Measurements from ENCODE around the gene AUNIP.

Gene AUNIP

GRCh38 chr1:25807480-25808390 is 51.5 kb downstream of the AUNIP start:
- no peak for DNase-seq

GRCh38 chr1:25806418-25806817 is 52.8 kb downstream of the AUNIP start:
- DNase-seq = no peak

DNA sequence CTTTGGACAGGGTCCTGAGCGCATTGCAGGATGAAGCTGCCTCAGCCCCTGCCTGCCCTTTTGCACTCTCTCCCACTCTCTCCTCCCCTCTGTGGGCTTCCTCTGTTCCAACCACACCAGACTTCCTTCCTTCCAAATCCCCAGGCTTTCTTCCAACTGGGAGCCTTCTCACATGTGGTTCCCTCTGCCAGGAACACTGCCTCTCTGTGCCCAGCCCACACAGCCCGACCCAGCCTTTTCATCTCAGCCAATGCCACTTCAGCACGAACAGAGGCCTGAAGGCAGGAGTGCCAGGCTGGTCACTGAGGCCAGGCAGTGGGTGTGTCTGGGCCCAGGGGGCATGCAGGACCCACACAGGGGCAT is 53.4 kb downstream of the AUNIP start:
- no peak for DNase-seq

GRCh38 chr1:25804964-25805862 is 54.0 kb downstream of the AUNIP start:
- DNase-seq = no peak

DNA sequence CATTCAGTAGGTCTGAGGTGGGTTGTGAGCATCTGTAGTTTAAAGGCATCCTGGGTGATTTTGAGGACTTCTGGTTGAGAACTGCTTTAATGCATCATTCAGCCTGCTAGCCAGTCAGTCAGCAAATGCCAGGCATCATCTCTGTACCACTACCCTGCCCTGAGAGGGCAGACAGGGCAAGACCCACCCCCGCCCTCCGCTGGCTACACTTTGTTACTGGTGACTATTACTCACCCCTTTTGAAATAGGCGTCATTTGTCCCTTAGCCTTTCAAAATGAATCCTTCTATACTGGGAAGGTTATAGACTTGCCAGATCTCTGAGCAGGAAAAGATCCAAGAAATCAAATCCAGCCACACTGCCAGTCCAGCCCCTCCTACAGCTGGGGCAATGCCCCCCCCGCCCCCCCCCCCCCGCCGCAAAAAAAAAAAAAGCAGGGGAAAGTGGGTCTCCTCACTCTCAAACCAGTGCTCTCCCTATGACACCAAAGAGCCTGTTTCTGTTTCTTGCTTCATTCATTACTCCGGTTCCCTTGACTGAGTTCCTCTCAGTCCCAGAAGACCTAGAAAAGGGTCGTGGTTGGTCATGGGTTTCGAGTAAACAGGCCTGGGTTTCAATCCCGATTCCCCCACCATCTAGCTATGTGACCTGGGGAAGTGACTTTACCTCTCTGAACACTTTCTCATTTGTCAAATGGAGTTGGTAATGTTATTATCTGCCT is 54.9 kb downstream of the AUNIP start:
- DNase-seq = no peak

DNA sequence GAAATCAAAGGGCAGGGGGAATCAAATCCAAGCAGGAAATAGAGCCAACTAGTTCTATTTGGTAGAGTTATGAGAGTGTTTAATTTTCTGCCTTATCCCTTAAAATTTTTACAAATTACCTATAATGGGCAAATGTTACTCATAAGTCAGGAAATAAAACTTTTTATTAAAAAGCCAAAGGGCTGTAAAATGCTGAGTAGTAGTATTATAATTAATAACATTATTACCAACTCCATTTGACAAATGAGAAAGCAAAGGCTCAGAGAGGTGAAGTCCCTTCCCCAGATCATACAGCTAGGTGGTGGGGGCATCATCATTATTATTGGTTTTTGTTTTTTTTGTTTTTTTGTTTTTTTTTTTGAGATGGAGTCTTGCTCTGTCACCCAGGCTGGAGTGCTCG is 55.9 kb downstream of the AUNIP start:
- DNase-seq = no peak

DNA sequence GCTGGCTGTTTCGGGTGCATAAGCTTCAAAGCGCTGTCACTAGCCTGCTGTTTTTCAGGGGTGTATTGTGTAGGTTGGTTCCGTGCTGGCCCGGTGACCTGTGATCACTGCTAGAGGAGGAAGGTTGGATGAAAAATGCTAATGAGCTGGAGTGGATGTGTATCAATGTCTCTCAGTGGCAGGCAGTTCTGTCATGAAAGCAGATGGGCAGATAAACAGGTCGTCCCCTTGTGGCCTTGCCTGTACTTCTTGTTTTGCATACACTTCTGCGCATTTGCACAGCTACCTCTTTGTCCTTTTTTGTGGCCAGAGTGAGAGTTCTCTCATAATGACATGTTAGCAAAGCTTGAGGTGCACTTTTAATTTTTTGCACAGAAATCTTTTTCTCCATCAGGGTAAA is 56.3 kb downstream of the AUNIP start:
- no peak for DNase-seq

GRCh38 chr1:25800703-25801377 is 58.4 kb downstream of the AUNIP start:
- DNase-seq = no peak

- peak in 1 of 2 donors; percentile 34 for DNase-seq
These were observed 59.1 kb downstream of the AUNIP start, which contains the start of gene SELENON for GRCh38 chr1:25799935-25800702. Gene SELENON, plus strand, starts transcription at chr1:25800193. Its CDS starts 38 bp downstream, at chr1:25800231.

GRCh38 chr1:25799352-25799934 is 59.8 kb downstream of the AUNIP start:
- no peak for DNase-seq

DNA sequence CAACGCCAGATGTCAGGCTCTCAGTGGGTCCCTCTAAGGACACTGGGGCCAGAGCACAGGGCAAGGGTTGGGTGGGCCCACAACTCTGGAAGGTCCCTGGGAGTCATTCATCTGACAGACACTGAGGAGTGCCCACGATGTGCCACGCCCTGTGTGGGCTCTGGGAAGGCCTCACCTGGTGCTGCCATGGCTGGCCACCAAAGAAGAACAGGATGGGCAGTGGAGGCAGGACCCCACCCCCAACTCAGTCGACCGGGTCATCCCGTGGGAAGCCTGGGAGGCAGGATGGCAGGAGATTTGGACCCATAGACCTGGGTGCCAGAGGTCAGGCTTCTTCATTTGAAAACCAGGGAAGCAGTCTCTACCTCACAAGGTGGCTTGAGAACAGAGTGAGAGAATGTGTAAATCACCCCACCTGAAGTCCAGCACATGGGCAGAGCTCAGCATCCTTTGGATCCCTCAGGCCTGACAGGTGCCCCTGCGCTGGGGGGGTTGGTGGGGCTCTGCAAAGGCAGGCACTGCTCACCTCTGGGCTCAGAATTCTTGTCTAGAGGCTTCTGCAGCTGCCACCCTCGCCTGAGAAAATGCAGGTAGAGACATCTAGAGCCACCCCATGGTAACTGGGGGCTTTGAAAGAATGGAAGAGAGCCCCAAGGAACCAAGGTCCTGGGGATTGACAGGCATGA is 60.4 kb downstream of the AUNIP start:
- DNase-seq = no peak

DNA sequence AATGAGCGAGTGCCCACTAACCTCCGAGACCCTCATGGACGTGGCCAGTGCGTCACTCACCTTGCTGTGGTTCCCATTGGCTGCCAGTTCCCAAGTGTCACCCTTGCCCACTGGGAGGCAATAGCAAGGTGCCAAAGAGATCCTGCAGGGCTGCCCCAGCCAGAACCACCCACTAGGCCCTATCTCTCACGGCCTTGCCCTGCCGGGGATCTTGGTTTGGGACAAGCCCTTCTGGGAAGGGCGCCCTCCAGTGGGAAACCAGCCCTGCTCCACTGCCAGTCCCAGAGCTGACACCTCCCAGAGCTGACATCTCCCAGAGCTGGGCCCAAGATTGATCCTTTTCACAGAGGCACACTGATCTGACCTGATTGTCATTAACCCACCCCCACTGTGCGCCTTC is 61.3 kb downstream of the AUNIP start:
- DNase-seq = no peak

- DNase-seq = peak; percentile 25 to 83
These were observed 62.3 kb downstream of the AUNIP start for GRCh38 chr1:25796811-25797458.

DNA sequence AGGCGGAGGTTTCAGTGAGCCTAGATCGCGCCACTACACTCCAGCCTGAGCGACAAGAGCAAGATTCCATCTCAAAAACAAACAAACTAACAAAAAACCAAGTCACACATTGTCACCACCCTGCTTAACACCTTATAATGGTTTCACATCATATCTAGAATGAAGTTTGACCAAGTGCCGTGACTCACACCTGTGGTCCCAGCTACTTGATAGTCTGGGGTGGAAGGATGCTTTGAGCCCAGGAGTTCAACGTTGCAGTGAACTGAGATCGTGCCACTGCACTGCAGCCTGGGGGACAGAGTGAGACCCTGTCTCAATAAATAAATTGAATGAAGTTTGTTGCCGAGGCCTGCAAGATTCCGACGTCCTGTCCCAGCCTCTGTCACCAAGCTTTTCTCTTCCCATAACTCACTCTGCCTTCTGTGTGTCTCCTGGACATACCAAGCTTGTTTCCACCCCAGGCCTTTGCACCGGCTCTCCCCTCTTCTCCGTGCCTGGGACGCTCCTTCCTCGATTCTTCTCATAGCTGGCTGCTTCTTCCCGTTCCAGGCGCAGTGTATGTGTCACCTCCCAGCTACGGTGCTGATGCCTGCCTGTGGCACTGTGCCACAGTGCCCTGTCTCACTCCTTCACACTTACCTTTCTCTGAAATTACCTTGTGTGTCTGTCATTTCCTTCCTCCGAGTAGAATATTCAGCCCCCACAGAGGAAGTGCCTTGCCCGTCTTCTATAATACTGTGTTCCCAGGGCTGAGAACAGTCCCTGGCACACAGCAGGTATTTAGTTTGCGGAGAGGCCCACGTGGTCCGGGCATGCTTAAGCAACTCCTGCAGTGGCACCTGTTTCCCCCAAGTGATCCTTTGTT is 63.1 kb downstream of the AUNIP start:
- DNase-seq = no peak

GRCh38 chr1:25795211-25795610 is 64.0 kb downstream of the AUNIP start:
- DNase-seq = no peak

DNA sequence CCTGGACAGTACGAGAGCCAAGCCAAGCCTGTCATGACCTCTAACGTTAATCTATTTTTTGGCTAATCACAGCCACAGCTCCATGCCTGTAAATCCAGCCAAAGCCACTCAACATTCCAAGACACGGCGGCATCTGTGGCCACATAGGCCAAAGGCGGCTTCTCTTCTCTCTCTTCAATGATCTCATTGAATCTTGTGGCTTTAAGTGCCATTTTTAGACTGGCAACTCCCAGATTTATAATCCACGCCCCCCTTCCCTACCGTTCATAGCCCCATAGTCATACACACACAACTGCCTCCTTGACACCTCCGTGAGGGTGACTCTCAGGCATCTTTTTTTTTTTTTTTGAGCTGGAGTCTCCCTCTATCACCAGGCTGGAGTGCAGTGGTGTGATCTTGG is 64.9 kb downstream of the AUNIP start:
- DNase-seq = no peak

DNA sequence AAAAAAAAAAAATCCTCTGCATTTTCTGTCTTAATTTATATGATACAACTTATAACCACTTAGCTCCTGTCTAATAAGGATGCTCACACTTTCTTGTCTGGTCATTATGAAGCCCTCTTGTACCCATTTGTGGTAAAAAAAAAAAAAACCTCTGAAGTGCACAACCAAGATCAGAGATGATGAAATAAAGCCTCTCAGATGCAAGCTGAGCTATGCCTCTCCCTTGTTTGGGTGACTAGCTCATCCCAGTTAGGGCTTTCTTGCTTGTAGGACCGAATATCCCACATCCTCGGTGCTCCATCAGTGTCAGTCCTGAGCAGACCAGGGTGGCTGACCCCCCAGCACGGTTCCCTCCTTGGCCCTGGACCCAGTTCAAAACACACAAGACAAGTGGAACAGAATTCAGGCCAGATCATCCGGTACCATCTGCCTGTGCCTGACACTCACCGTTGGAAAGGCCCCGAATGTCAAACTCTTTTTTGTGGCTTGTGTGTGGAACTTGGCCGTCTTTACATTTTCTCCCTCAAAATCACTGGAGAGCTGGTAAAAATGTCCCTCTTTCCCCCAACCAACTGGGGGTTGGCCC is 65.6 kb downstream of the AUNIP start:
- no peak for DNase-seq

DNA sequence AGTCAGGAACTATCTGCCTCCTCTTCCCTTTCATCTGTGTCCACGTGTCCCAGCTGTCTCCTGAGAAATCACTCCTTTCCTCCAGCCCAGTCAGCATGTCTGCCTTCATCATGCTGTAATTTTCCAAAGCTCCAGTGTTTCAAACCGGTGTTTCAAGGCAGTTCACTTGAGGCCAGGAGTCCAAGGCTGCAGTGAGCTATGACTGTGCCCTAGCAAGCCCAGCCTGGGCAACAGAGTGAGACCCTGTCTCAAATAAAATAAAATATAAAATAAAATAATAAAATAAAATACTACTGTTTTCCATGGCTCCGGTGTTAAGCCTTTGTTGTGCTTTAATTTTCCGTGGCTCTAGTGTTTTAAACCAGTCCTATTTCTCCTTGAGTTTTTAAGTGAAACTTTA is 67.1 kb downstream of the AUNIP start:
- DNase-seq = no peak

DNA sequence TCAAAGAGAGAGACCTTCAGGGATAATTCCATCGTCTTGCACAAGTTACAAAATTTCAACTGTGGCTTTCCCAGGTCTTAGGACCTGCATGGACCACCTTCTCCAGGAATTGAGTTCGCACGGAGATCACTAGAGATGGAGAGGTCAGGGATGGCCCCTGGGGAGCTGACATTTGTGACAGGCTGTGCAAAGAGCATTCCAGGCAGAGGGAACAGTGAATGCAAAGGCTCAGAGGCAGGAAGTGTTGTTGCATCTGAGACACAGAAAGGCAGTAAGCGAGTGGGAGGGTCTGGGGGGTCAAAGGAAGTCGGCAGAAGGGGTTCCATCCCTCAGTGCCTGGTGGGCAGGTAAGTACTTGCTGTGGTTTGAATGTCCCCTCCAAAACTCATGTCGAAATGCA is 68.8 kb downstream of the AUNIP start:
- no peak for DNase-seq
